H1 (cell line): Measurements from ENCODE around the gene GALNT12. TPM values are rescaled to one million over a fixed set of nuclear protein-coding genes. Genes with fewer than 3 reads are reported as not detected.

ENCODE experiments used
- CTCF ChIA-PET: fragments of 300-600 bp; sonication (Branson Sonifier 250); formaldehyde crosslinking; loops from one replicate; lab custom pipeline; 2021; ENCODE audit not compliant: partially characterized antibody; lab: Charles Lee
- POLR2A ChIA-PET: fragments of 300-600 bp; sonication (Branson Sonifier 250); formaldehyde crosslinking; loops from one replicate; lab custom pipeline; 2021; ENCODE audit warnings: inconsistent platforms; ENCODE audit not compliant: partially characterized antibody; lab: Charles Lee
- DNase-seq, 2 experiments: peaks; one replicate each; pipeline versions ENCODE4 v3.0.0 to v3.0.0-alpha.2; 2010 to 2022; ENCODE audit warnings: low spot score in 2 of 2, low read depth in 1 of 2, mixed read lengths in 1 of 2
- FAIRE-seq: peaks from 2 replicates; lab custom pipeline; 2011; peaks lifted over from hg19 to GRCh38; lab: Jason Lieb, UNC
- H2AFZ ChIP-seq: 2 replicates; pipeline ENCODE4 v1.8.1; 2012; ENCODE audit warnings: low read length, inconsistent platforms
- H2AK5ac ChIP-seq: 2 replicates; pipeline ENCODE4 v1.6.1; 2013; ENCODE audit warnings: low read depth, low read length
- H2BK120ac ChIP-seq: replicated peaks from 2 replicates; pipeline ENCODE3; 2013; ENCODE audit warnings: low read depth, low read length, inconsistent platforms
- H2BK12ac ChIP-seq: 2 replicates; pipeline ENCODE4 v1.6.1; 2013; ENCODE audit warnings: low read depth, low read length
- H2BK15ac ChIP-seq: 2 replicates; pipeline ENCODE4 v1.6.1; 2013; ENCODE audit warnings: low read length
- H2BK20ac ChIP-seq: 2 replicates; pipeline ENCODE4 v1.6.1; 2013; ENCODE audit warnings: low read length
- H2BK5ac ChIP-seq: 2 replicates; pipeline ENCODE4 v1.6.1; 2013; ENCODE audit warnings: low read depth, low read length
- H3K14ac ChIP-seq: 2 replicates; pipeline ENCODE4 v1.6.1; 2013; ENCODE audit warnings: inconsistent platforms; ENCODE audit not compliant: insufficient read length
- H3K18ac ChIP-seq: 2 replicates; pipeline ENCODE4 v1.6.1; 2013; ENCODE audit warnings: low read length; ENCODE audit errors: extremely low read depth
- H3K23ac ChIP-seq: 2 replicates; pipeline ENCODE4 v1.6.1; 2013; ENCODE audit warnings: inconsistent platforms; ENCODE audit not compliant: insufficient read length
- H3K23me2 ChIP-seq: 2 replicates; pipeline ENCODE4 v1.6.1; 2013; ENCODE audit warnings: low read depth, low read length
- H3K27ac ChIP-seq: 2 replicates; pipeline ENCODE4 v1.6.1; 2011; ENCODE audit warnings: low read depth, low read length, inconsistent platforms
- H3K27me3 ChIP-seq, 4 experiments: replicated peaks in 1 of 4; 1 replicate in 1 of 4; 2 replicates in 3 of 4; pipeline versions ENCODE4 v1.6.1 to v1.8.1; 2011 to 2013; ENCODE audit warnings: low read length in 3 of 4, mild to moderate bottlenecking in 3 of 4, inconsistent platforms in 2 of 4, mixed read lengths in 2 of 4, moderate library complexity in 1 of 4; ENCODE audit not compliant: control insufficient read depth in 3 of 4, insufficient read depth in 3 of 4; ENCODE audit errors: extremely low read depth in 1 of 4
- H3K36me3 ChIP-seq, 4 experiments: 2 replicates each; pipeline versions ENCODE4 v1.6.1 to v1.8.1; 2011 to 2013; ENCODE audit warnings: mild to moderate bottlenecking in 4 of 4, low read length in 3 of 4, moderate library complexity in 2 of 4, control low read depth in 1 of 4, inconsistent platforms in 1 of 4; ENCODE audit not compliant: insufficient read depth in 4 of 4, control insufficient read depth in 2 of 4
- H3K4ac ChIP-seq: replicated peaks from 2 replicates; pipeline ENCODE3; 2013; ENCODE audit warnings: low read length, low read depth, mixed read lengths, inconsistent platforms; ENCODE audit not compliant: insufficient read length
- H3K4me1 ChIP-seq, 4 experiments: replicated peaks in 1 of 4; 1 replicate in 1 of 4; 2 replicates in 3 of 4; pipeline versions ENCODE4 v1.6.1 to v1.8.1; 2011 to 2013; ENCODE audit warnings: low read length in 3 of 4, inconsistent platforms in 2 of 4, mixed read lengths in 1 of 4; ENCODE audit not compliant: insufficient read depth in 4 of 4, control insufficient read depth in 3 of 4
- H3K4me2 ChIP-seq, 2 experiments: 2 replicates each; pipeline versions ENCODE4 v1.6.1 to v1.8.1; 2011 to 2013; ENCODE audit warnings: low read depth in 2 of 2, low read length in 2 of 2, control low read depth in 1 of 2, inconsistent platforms in 1 of 2, mild to moderate bottlenecking in 1 of 2; ENCODE audit not compliant: insufficient read depth in 1 of 2
- H3K4me3 ChIP-seq, 4 experiments: fragments of 200-600, 300-600 bp in 1 of 4; sonication (generic), shearing (Covaris generic), sonication (Bioruptor Twin) in 1 of 4; 2 replicates each; pipeline versions ENCODE4 v1.5.1 to v1.8.1; 2011 to 2016; ENCODE audit warnings: low read length in 4 of 4, low read depth in 3 of 4, control low read depth in 2 of 4, inconsistent platforms in 2 of 4, mild to moderate bottlenecking in 2 of 4, mixed read lengths in 1 of 4, moderate library complexity in 1 of 4; ENCODE audit not compliant: insufficient read depth in 2 of 4; ENCODE audit errors: extremely low read depth in 1 of 4
- H3K56ac ChIP-seq: replicated peaks from 2 replicates; pipeline ENCODE3; 2013; ENCODE audit warnings: low read depth, mild to moderate bottlenecking, mixed read lengths, low read length, inconsistent platforms; ENCODE audit not compliant: insufficient read length
- H3K79me1 ChIP-seq: 2 replicates; pipeline ENCODE4 v1.6.1; 2013; ENCODE audit warnings: low read depth, low read length, control low read depth
- H3K79me2 ChIP-seq, 2 experiments: 2 replicates each; pipeline versions ENCODE4 v1.6.1 to v1.8.1; 2012 to 2013; ENCODE audit warnings: low read length in 2 of 2, mild to moderate bottlenecking in 2 of 2, inconsistent platforms in 1 of 2; ENCODE audit not compliant: insufficient read depth in 2 of 2, control insufficient read depth in 1 of 2
- H3K9ac ChIP-seq, 4 experiments: replicated peaks in 1 of 4; 1 replicate in 1 of 4; 2 replicates in 3 of 4; pipeline versions ENCODE4 v1.6.1 to v1.8.1; 2011 to 2013; ENCODE audit warnings: low read depth in 3 of 4, low read length in 3 of 4, control low read depth in 2 of 4, mild to moderate bottlenecking in 2 of 4, moderate library complexity in 2 of 4, inconsistent platforms in 1 of 4; ENCODE audit errors: extremely low read depth in 1 of 4
- H3K9me3 ChIP-seq, 2 experiments: 2 replicates each; pipeline versions ENCODE4 v1.6.1 to v1.8.1; 2012 to 2013; ENCODE audit warnings: mild to moderate bottlenecking in 2 of 2, moderate library complexity in 2 of 2, control low read depth in 1 of 2, inconsistent platforms in 1 of 2, low read depth in 1 of 2, low read length in 1 of 2, mixed read lengths in 1 of 2; ENCODE audit not compliant: insufficient read depth in 2 of 2
- H4K20me1 ChIP-seq, 2 experiments: replicated peaks in 1 of 2; 2 replicates each; pipeline versions ENCODE3 to v1.8.1; 2011 to 2013; ENCODE audit warnings: inconsistent platforms in 2 of 2, low read length in 2 of 2, mild to moderate bottlenecking in 1 of 2; ENCODE audit not compliant: insufficient read depth in 2 of 2, control insufficient read depth in 1 of 2
- H4K5ac ChIP-seq: 2 replicates; pipeline ENCODE4 v1.6.1; 2013; ENCODE audit warnings: low read length, low read depth, mixed read lengths, inconsistent platforms; ENCODE audit not compliant: insufficient read length
- H4K8ac ChIP-seq: 2 replicates; pipeline ENCODE4 v1.8.0; 2013; ENCODE audit warnings: mild to moderate bottlenecking, moderate library complexity, low read length, inconsistent platforms; ENCODE audit not compliant: insufficient read depth; ENCODE audit errors: extremely low read depth
- H4K91ac ChIP-seq: replicated peaks from 2 replicates; pipeline ENCODE3; 2013; ENCODE audit warnings: low read length, mixed read lengths, inconsistent platforms; ENCODE audit not compliant: insufficient read length
- ASH2L ChIP-seq: fragments of 200-600, 300-600 bp; sonication (generic); IDR thresholded peaks from one replicate; pipeline ENCODE4 v1.7.1; 2017; ENCODE audit warnings: low read length
- CTBP2 ChIP-seq: IDR thresholded peaks from 2 replicates; pipeline ENCODE4 v1.7.0; 2011; ENCODE audit warnings: borderline replicate concordance, mild to moderate bottlenecking, moderate library complexity, mixed read lengths, low read length; ENCODE audit not compliant: insufficient read depth, insufficient read length
- EGR1 ChIP-seq: IDR thresholded peaks from 2 replicates; pipeline ENCODE4 v1.6.1; 2011; ENCODE audit warnings: low read depth, low read length, borderline replicate concordance
- HDAC2 ChIP-seq, 2 experiments: fragments of 300-600 bp in 1 of 2; sonication (generic) in 1 of 2; IDR thresholded peaks; 2 replicates each; pipeline ENCODE4 v1.6.1; 2011 to 2012; ENCODE audit warnings: low read depth in 2 of 2, low read length in 2 of 2, mild to moderate bottlenecking in 2 of 2, moderate library complexity in 2 of 2, borderline replicate concordance in 1 of 2, inconsistent platforms in 1 of 2
- KDM1A ChIP-seq: fragments of 200-600, 300-600 bp; sonication (generic); IDR thresholded peaks from 2 replicates; pipeline ENCODE4 v1.7.1; 2016; ENCODE audit warnings: mild to moderate bottlenecking, low read length, borderline replicate concordance
- RNF2 ChIP-seq: fragments of 200-900, 300-1000 bp; sonication (generic); IDR thresholded peaks from 2 replicates; pipeline ENCODE4 v1.7.1; 2016; ENCODE audit warnings: borderline replicate concordance, low read depth, mild to moderate bottlenecking, antibody characterized with exemption, low read length; ENCODE audit not compliant: poor library complexity, severe bottlenecking; ENCODE audit errors: missing control alignments
- RXRA ChIP-seq: IDR thresholded peaks from 2 replicates; pipeline ENCODE4 v1.6.1; 2011; ENCODE audit warnings: low read depth, mild to moderate bottlenecking, low read length, moderate library complexity; ENCODE audit not compliant: insufficient read depth
- SP4 ChIP-seq: IDR thresholded peaks from 2 replicates; pipeline ENCODE4 v1.6.1; 2012; ENCODE audit warnings: low read length, inconsistent platforms
- WGBS, 2 experiments: shearing (Covaris generic) in 1 of 2; methylation state at CpG; one replicate each; pipeline versions ENCODE4 v1.1.6 to v1.1.7; 2013 to 2015; ENCODE audit warnings: low lambda C conversion rate in 2 of 2, mixed read lengths in 2 of 2, inconsistent platforms in 1 of 2, low coverage in 1 of 2, missing lambda C conversion rate in 1 of 2; ENCODE audit not compliant: insufficient replicate concordance in 2 of 2, insufficient coverage in 1 of 2, insufficient read length in 1 of 2; ENCODE audit errors: extremely low coverage in 1 of 2, missing lambda C conversion rate in 1 of 2; 5-methylcytosine and 5-hydroxymethylcytosine counted together
- polyA plus RNA-seq, 7 experiments: library from polyadenylated mRNA; depleted of rRNA in 3 of 7; stranded (reverse) in 5 of 7; unstranded in 2 of 7; fragments of >200 nt in 5 of 7; fragments of 200-250 nt in 2 of 7; gene quantifications; 1 replicate in 5 of 7; 2 replicates in 1 of 7; 4 replicates in 1 of 7; pipeline versions ENCODE4 v1.2.1 to v1.2.3, GENCODE V29; 2011 to 2013; ENCODE audit warnings: missing spikeins in 2 of 7, mixed read lengths in 2 of 7
- total RNA-seq: library from RNA; stranded (reverse); fragmentation: NEBNext Ultra II Directional; extraction: Animal tissue kit (Norgen Biotek cat#: 25700); gene quantifications from 2 replicates; pipeline ENCODE4 v1.2.1, GENCODE V29; 2021

Gene GALNT12
- total and polyA plus RNA-seq, 2 of the 8 experiments (the other 6 are each of a cell fraction or from before 2014, with no cell fraction given) = 16.2 to 19.6 TPM

- no peak overlapping the region for H3K4me2 ChIP-seq
- FAIRE-seq (no peak), DNase-seq (no peak)
- H2BK12ac ChIP-seq = no peak overlapping the region
- ChIA-PET POLR2A (no interaction called here), CTCF (interaction anchor here (1.0 kb wide), 1 partner anchor 133 kb away, joined by 3 read pairs; no protein-coding TSS in a partner anchor)
- no peaks in the 10 kb centered on the region for H4K20me1 ChIP-seq
- no peak overlapping the region for H3K4ac ChIP-seq
- no peaks in the 10 kb centered on the region for H3K27me3 ChIP-seq
- H2BK15ac ChIP-seq = no peak overlapping the region
- TF ChIP-seq RNF2 = no peak
- TF ChIP-seq CTBP2 = no peak
- TF ChIP-seq KDM1A = no peak
- no peak for TF ChIP-seq HDAC2 (IDR thresholded peaks at IDR 0.05; ENCODE audit: borderline replicate concordance in 1 of 2, low read depth in 2 of 2, low read length in 2 of 2)
- no peak for TF ChIP-seq ASH2L
- no peak for TF ChIP-seq SP4
- no peak for TF ChIP-seq EGR1
- no peak for TF ChIP-seq RXRA
- TF ChIP-seq, all 59 proteins: peak for 0
- Histone ChIP-seq H3K79me1 (no peaks in the 10 kb centered on the region), H2BK5ac (no peak overlapping the region), H3K18ac (no peak overlapping the region), H3K9me3 (0 out of 4 replicates have a peak, but pooled peaks cover 0 to under 1% of the 10 kb centered on the region in 2 experiments), H4K91ac (no peak overlapping the region), H3K4me1 (no peaks in the 10 kb centered on the region), H2AFZ (no peak overlapping the region), H3K79me2 (no peaks in the 10 kb centered on the region), H3K36me3 (no peaks in the 10 kb centered on the region), H3K14ac (no peak overlapping the region), H3K4me3 (no peak overlapping the region), H4K5ac (no peak overlapping the region), H3K27ac (no peak overlapping the region), H2AK5ac (no peak overlapping the region), H3K23me2 (no peaks in the 10 kb centered on the region), H4K8ac (no peak overlapping the region), H3K23ac (no peak overlapping the region), H3K56ac (no peak overlapping the region), H2BK20ac (no peak overlapping the region), H2BK120ac (no peak overlapping the region), H3K9ac (no peak overlapping the region)
- WGBS, 2 experiments = 78% methylated on average over 5 of the region's 5 CpGs; no CpG with 5 or more reads in 1 of the 2 experiments
Measured at GRCh38 chr9:98875536-98875935, 68.1 kb downstream of the GALNT12 start.
